ENCODE results near the gene NSUN4.
"Not testable (repeated sequence)": the region's sequence is repeated elsewhere in the genome, so short reads cannot be mapped to it uniquely, and the experiment has no call there.

The NSUN4 gene

DNA sequence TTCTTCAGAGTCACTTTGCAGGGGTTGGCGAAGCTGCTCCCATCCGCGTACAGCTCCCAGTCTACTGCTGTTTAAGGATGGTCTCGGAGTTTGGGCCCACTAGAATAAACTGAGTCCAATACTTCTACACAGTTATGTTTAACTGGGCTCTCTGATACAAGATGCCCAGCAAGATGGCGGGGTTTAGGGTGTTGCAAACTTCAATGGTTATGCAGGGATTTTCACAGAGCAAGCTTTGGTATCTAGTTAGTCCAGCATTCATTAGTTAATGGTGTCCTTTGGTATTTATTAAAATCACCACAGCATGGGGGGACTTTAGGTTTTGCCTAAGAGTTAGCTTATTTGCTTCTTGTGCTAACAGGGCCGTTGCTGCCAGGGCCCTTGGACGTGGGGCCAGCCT lies 12.4 kb upstream of the NSUN4 start:
- not testable (repeated sequence) for DNase-seq

- DNase-seq: not testable (repeated sequence)
Measured at GRCh38 chr1:46329807-46330206, 10.8 kb upstream of the NSUN4 start.

DNA sequence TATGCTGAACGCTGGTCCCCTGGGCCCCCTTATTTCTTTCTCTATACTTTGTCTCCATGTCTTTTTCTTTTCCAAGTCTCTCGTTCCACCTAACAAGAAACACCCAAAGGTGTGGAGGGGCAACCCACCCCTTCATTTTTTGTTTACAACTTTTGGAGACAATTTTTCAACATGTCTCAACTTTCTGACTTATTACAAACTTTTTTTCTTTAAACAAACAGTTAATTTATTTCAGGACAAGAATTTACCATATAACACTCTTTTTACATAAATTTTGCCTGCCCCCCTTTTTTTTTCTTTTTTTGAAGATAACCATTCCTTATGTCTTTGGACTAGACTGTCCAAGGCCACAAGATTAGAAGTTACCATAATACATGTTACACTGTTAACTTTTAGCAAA lies 10.2 kb upstream of the NSUN4 start:
- DNase-seq: not testable (repeated sequence)

DNA sequence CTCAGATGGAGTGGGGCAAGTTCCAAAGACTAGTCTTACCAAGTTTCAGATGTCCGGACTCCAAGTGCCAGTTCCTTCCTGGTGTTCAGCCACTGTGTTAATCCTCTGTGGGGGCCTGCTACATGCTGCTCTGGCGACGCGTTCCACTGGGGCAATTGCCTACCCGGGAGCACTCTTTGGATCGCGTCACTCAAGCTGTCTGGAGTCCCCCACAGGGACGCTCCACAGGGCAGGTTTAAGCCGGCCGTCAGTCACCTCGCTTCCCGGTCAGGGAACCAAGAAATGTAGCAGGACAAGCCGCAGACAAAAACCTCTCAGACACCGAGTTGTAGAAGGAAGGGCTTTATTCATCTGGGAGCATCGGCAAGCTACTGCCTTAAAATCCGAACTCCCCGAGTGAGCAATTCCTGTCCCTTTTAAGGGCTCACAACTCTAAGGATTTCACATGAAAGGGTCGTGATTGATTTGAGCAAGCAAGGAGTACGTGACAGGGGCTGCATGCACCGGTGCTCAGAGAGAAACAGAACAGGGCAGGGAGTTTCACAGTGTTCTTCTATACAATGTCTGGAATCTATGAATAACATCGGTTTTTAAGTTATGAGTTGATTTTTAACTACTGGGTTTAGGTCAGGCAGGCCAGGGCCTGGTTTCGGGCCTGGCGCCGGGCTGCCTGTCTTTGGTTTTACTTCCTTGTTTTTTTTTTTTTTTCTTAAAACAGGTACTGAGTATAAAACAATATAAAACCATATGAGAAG lies 8.6 kb upstream of the NSUN4 start:
- not testable (repeated sequence) for DNase-seq

GRCh38 chr1:46333300-46334029 lies 7.1 kb upstream of the NSUN4 start:
- peak; percentile 23 for DNase-seq

DNA sequence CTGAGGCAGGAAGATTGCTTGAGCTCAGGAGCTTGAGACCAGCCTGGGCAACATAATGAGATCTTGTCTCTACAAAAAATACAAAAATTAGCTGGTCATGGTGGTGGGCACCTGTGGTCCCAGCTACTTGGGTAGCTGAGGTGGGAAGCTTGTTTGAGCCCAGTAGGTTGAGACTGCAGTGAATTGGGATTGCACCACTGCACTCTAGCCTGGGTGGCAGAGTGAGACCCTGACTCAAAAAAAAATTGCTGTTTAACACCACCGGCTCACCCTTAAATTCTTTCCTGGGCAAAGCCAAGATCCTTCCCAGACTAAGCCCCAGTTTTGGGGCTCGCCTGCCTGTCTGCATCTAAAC lies 6.6 kb upstream of the NSUN4 start:
- no peak for DNase-seq

DNA sequence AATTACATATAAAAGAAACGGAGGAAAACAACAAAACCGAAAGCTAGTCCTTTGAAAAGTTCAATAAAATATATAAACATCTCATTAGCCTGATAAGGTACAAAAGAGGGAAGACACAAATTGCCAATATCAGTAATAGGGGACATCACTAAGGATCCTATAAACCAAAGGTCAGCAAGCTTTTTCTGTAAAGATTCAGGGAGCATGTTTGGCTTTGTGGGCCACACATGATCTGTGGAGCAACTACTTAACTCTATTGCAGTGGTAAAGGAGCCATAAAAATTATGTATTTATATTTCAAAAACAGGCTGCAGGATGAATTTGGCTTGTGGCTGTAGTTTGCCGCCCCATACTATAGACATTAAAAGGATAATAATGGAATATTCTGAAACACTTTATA lies 5.5 kb upstream of the NSUN4 start:
- no peak for DNase-seq

DNA sequence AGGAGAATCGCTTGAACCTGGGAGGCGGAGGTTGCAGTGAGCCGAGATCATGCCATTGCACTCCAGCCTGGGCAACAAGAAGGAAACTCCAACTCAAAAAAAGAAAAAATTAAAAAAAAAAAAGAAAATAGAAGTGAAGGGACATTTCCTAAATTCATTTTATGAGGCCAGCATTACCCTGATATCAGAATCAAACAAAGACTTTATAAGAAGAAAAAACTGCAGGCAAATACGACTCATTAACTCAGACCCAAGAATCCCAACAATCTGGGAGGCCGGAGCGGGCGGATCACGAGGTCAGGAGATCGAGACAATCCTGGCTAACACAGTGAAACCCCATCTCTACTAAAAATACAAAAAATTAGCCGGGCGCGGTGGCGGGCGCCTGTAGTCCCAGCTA lies 3.2 kb upstream of the NSUN4 start:
- not testable (repeated sequence) for DNase-seq

DNA sequence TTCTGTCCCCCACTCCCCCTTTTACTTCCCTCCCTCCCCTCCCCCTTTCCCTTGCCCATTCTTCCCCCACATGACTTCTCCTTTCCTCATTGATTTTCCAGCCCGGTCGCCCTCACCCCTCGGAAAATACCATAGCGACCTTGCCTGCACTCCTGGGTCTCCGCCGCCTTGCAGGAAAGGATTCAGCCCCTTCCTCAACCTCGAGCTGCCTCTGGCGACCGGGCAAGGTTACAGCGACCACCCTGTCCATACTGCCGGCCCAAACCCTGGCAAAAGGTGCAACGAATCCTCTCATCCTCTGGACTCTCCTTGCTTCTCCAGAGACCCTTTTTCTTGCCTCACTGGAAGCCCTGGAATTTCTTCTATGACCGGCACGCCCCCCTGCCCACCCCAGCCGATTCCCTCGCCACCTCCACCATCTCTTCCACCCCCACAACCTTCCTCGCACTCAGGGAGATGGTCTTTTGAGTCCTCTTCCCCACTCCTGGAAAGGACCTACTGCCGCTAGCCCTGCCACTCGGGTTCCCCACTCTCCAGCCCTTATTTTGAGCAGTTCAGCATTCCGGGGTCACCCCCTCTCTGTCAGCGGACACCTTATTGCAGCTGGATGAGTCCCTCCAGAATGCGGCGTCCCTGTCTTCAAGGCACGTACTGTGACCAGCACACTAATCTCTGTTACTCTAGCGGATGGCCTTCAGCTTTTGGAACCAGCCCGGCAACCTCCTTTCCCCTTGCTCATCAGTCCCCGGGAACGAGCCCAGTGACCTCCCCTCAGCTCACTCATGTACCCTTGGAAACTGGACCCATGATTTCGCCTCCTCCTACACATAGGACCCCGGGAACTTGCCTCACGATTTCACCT lies 846 bp downstream of the NSUN4 start:
- DNase-seq: no peak

DNA sequence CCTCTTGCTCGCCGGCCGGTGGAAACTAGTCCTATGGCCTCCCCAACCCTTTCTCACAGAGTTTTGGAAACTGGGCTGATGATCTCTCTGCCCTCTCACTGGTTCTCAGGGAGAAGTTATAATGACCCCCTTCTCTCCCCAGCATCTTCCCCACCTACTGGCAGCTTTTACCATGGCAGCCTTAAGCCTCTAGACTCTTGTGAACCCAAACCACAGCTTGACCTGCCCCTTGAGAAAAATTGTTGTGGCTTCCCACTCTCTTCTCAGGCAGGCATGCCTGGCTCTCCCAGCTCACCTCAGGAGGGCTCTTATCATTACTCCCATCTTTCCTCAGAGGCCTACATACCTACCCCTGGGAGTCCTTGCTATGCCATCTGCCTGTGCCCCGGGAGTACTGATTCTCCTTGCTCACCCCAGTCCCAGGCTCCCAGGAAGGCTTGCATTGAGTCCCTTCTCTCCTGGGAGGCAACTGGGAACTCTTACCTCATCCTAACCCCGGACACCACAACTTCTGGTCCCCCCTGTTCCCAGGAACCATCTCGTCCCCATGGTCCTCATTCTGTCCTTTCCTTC lies 1.6 kb downstream of the NSUN4 start:
- DNase-seq: peak; percentile 44

- DNase-seq: no peak
Measured at GRCh38 chr1:46342677-46343350, 2.2 kb downstream of the NSUN4 start.

DNA sequence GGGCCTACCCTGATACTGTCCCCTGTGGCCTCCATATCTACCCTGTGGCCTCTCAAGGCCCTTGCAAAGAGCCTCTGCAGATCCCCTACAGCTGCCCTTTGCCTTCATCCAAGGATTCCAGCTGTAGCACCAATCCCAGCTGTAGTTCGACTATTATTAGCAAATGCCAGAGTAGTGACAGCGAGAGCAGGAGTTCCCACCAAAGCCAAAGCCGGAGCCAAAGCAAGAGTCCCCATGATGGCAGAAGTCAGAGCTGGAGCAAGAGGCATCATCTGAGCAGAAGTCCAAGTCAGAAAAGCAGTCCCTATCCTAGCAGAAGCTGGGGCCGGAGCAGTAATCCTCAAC lies 2.7 kb downstream of the NSUN4 start:
- DNase-seq: no peak

- DNase-seq: no peak
Measured at GRCh38 chr1:46343705-46344104, 3.1 kb downstream of the NSUN4 start.

- DNase-seq: no peak
Measured at GRCh38 chr1:46344481-46344880, 3.9 kb downstream of the NSUN4 start.

DNA sequence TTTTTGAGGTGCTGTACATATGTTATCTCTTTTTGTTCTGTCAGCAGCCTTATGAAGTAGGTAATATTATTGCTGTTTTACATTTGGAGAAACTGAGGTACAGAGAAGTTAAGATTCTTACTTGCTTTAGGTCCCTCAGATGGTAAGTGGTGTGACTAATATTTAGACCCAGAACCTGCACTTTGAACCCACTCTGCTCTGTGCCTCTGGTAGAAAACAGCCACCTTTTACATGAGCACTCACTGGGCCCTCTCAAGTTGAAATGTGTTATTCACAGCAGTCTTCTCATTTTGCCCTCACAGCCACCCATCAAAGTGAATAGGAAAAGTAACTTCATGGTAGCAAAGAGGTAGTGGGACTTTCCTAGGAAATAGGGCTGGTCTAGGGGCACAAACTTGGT lies 4.7 kb downstream of the NSUN4 start:
- no peak for DNase-seq

GRCh38 chr1:46352363-46352762 lies 11.8 kb downstream of the NSUN4 start:
- DNase-seq: no peak

GRCh38 chr1:46355920-46356319 lies 15.3 kb downstream of the NSUN4 start:
- not testable (repeated sequence) for DNase-seq

GRCh38 chr1:46362158-46362557 lies 21.6 kb downstream of the NSUN4 start:
- no peak for DNase-seq

GRCh38 chr1:46363121-46363520 lies 22.5 kb downstream of the NSUN4 start:
- no peak for DNase-seq

DNA sequence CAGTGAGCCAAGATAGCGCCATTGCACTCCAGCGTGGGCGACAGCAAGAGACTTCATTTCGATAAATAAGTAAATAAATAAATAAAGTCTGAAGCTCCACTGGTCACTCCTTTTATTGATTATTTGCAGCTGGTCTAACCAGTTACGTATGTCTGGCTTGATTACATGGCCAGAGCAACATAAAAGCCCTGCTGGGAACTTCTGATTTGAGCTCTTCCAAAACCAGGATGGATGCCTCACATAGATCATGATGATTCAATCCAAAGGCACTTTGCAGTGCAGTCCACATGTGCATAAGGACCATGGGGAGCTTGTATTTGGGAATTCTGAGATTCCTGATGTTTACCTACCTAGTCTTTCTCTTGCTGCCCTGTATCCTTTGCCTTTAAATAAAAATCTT lies 24.0 kb downstream of the NSUN4 start:
- DNase-seq: peak; percentile 54

GRCh38 chr1:46365796-46366195 lies 25.2 kb downstream of the NSUN4 start:
- not testable (repeated sequence) for DNase-seq

DNA sequence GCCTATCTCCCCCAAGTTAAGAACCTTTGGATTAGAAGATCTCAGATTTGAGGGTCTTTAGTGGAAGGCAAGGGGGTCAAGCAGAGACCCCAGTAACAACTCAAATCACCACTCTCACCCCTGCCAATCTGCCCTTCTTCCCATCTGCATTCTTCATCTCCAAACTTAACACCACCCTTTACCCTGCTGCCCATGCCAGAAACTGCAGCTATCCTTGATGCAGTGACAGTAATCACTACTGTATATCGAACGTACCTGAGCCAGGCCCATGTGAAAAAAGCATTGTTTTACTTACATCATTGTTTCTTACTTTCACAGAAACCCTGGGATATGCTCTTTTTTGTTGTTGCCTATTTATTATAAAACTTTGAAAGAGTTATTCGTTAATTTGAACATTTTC lies 26.5 kb downstream of the NSUN4 start:
- no peak for DNase-seq

DNA sequence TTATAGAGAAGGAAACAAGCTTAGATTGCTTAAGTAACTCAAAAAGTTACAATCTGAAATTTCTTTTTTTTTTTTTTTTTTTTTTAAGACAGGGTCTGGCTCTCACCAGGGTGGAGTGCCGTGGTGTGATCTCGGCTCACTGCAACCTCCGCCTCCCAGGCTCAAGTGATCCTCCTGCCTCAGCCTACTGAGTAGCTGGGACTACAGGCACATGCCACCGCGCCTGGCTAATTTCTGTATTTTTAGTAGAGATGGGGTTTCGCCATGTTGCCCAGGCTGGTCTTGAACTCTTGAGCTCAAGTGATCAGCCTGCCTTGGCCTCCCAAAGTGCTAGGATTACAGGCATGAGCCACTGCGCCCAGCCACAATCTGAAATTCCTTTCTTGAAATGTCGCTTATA lies 27.1 kb downstream of the NSUN4 start:
- DNase-seq: not testable (repeated sequence)
